GM12872 (cell line): ENCODE measurements around the gene CAMSAP1.

Experiments used
- CTCF ChIP-seq: IDR thresholded peaks from 3 replicates; pipeline ENCODE4 v1.5.1; 2011; ENCODE audit warnings: low read depth, mild to moderate bottlenecking, low read length, moderate library complexity; ENCODE audit not compliant: insufficient read depth

Gene CAMSAP1

GRCh38 chr9:135950135-135950682 lies 42.9 kb upstream of the CAMSAP1 start:
- TF ChIP-seq CTCF: no peak

- no peak for TF ChIP-seq CTCF
Measured at GRCh38 chr9:135949501-135950134, 42.3 kb upstream of the CAMSAP1 start.

- no peak for TF ChIP-seq CTCF
Measured at GRCh38 chr9:135948968-135949367, 41.6 kb upstream of the CAMSAP1 start.

- no peak for TF ChIP-seq CTCF
Measured at GRCh38 chr9:135948446-135948845, 41.1 kb upstream of the CAMSAP1 start.

- TF ChIP-seq CTCF: no peak
Measured at GRCh38 chr9:135947582-135947981, 40.2 kb upstream of the CAMSAP1 start.

- TF ChIP-seq CTCF: no peak
Measured at GRCh38 chr9:135946392-135946994, 39.1 kb upstream of the CAMSAP1 start.

GRCh38 chr9:135945969-135946368 lies 38.6 kb upstream of the CAMSAP1 start:
- no peak for TF ChIP-seq CTCF
